NCI-H2196 treated with DMSO at 0.1 percent for 48 hours (cell line): ENCODE data around the gene WEE2.
"Not testable (repeated sequence)": the region's sequence is repeated elsewhere in the genome, so short reads cannot be mapped to it uniquely, and the experiment has no call there.

Source experiments
- DNase-seq: peaks from one replicate; lab custom pipeline; 2025; ENCODE audit not compliant: unreplicated experiment; lab: John Stamatoyannopoulos, UW

WEE2 gene

DNA sequence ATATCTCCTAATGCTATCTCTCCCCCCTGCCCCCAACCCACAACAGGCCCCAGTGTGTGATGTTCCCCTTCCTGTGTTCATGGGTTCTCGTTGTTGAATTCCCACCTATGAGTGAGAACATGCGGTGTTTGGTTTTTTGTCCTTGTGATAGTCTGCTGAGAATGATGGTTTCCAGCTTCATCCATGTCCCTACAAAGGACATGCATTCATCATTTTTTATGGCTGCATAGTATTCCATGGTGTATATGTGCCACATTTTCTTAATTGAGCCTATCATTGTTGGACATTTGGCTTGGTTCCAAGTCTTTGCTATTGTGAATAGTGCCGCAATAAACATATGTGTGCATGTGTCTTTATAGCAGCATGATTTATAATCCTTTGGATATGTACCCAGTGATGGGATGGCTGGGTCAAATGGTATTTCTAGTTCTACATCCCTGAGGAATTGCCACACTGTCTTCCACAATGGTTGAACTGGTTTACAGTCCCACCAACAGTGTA lies 62.0 kb downstream of the WEE2 start:
- DNase-seq, result not testable (repeated sequence)

DNA sequence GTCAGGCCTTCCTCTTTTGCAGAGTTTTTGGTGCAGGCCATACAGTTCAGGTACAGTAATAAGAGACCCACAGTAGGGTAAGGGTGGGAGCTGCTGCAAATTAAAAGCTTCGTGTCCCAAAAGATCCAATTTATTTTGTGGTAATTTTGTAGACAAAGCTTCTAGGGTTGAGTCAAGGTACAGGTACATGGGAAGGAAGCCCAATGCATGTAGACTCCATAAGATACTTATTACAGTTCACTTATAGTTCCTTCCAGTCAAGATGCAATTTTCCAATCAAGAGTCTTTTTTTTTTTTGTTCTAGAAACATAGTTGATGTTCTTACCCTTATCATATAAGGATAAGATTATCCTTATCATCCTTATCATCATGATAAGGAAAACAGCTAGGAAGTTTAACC lies 68.2 kb downstream of the WEE2 start, which contains the start of gene TAS2R4:
Gene TAS2R4, plus strand, starts transcription at position 301 of the 400 bp plus-strand sequence. CDS start 1,815 bp downstream, outside the sequence.
- no peak for DNase-seq
